K562 (cell line): ENCODE results near the gene TDG. TPM values are rescaled to one million over a fixed set of nuclear protein-coding genes. Genes with fewer than 3 reads are reported as not detected.

Source experiments
- AFF4 ChIP-seq: sonication (generic); formaldehyde crosslinking; IDR thresholded peaks from 2 replicates; pipeline ENCODE4 v1.8.0; 2023; ENCODE audit warnings: mild to moderate bottlenecking, missing genetic modification reagents
- ARID4B ChIP-seq: sonication (generic); formaldehyde crosslinking; IDR thresholded peaks from 2 replicates; pipeline ENCODE4 v1.8.0; 2022; ENCODE audit warnings: mild to moderate bottlenecking, missing genetic modification reagents
- CBFA2T2 ChIP-seq: fragments of 450-650 bp; conservative IDR thresholded peaks from 2 replicates; pipeline ENCODE4 v1.6.1; 2017; ENCODE audit warnings: mild to moderate bottlenecking
- FUS ChIP-seq: fragments of 200-400 bp; formaldehyde crosslinking; optimal IDR thresholded peaks from 2 replicates; pipeline ENCODE3; 2017; ENCODE audit warnings: low read depth, low read length
- GTF2B ChIP-seq: IDR thresholded peaks from 2 replicates; pipeline ENCODE4 v1.6.1; 2011; ENCODE audit not compliant: insufficient read length; ENCODE audit errors: extremely low read depth
- KLF10 ChIP-seq: fragments of 250-450 bp; sonication (Bioruptor Pico); IDR thresholded peaks from 2 replicates; pipeline ENCODE4 v1.6.1; 2021; ENCODE audit warnings: matching md5 sums
- LCOR ChIP-seq: sonication (generic); formaldehyde crosslinking; IDR thresholded peaks from 2 replicates; pipeline ENCODE4 v1.8.0; 2022; ENCODE audit warnings: mild to moderate bottlenecking, missing genetic modification reagents
- MBD2 ChIP-seq: sonication (generic); IDR thresholded peaks from 2 replicates; pipeline ENCODE4 v1.6.1; 2016; ENCODE audit warnings: low read depth, borderline replicate concordance
- RBM22 ChIP-seq: fragments of 200-400 bp; formaldehyde crosslinking; IDR thresholded peaks from 2 replicates; pipeline ENCODE4 v1.6.1; 2018; ENCODE audit warnings: low read length, low read depth; ENCODE audit not compliant: poor library complexity, severe bottlenecking
- RUNX1 ChIP-seq: sonication (generic); IDR thresholded peaks from 2 replicates; pipeline ENCODE4 v1.6.1; 2016; ENCODE audit warnings: antibody characterized with exemption, low read depth
- TAF1 ChIP-seq: IDR thresholded peaks from 2 replicates; pipeline ENCODE4 v1.6.1; 2011; ENCODE audit warnings: mild to moderate bottlenecking, low read length, moderate library complexity; ENCODE audit not compliant: insufficient read depth, control insufficient read depth, severe bottlenecking; ENCODE audit errors: extremely low read depth
- polyA plus RNA-seq, 8 experiments: library from polyadenylated mRNA; depleted of rRNA in 4 of 8; stranded (reverse) in 5 of 8; unstranded in 3 of 8; fragments of >200 nt; fragmentation: Nextera tagmentation in 2 of 8; fragmentation: Illumina TruSeq in 1 of 8; extraction: Ambion mirVana in 2 of 8; extraction: Trizol in 1 of 8; gene quantifications; 2 replicates each; pipeline versions ENCODE4 v1.2.1 to v1.2.3, GENCODE V29; 2011 to 2014; ENCODE audit warnings: inconsistent platforms in 1 of 8, missing spikeins in 1 of 8
- total RNA-seq, 7 experiments: library from RNA; depleted of rRNA in 6 of 7; stranded (reverse); fragments of >200 nt in 6 of 7; fragmentation: Illumina TruSeq in 2 of 7; extraction: Trizol in 2 of 7; gene quantifications; 2 replicates each; pipeline versions ENCODE4 v1.2.1 to v1.2.3, GENCODE V29; 2011 to 2021; ENCODE audit warnings: low replicate concordance in 1 of 7
- TF ChIP-seq, protein P1 (sequence below): fragments of 250-450 bp; sonication (Bioruptor Pico); IDR thresholded peaks from 2 replicates; pipeline ENCODE4 v1.6.1; 2021; ENCODE audit warnings: mild to moderate bottlenecking

The TDG gene
- total and polyA plus RNA-seq, 9 of the 15 experiments (the other 6 are each of a cell fraction or from before 2014, with no cell fraction given), result 37.6 to 77.2 (median 64.0) TPM

DNA sequence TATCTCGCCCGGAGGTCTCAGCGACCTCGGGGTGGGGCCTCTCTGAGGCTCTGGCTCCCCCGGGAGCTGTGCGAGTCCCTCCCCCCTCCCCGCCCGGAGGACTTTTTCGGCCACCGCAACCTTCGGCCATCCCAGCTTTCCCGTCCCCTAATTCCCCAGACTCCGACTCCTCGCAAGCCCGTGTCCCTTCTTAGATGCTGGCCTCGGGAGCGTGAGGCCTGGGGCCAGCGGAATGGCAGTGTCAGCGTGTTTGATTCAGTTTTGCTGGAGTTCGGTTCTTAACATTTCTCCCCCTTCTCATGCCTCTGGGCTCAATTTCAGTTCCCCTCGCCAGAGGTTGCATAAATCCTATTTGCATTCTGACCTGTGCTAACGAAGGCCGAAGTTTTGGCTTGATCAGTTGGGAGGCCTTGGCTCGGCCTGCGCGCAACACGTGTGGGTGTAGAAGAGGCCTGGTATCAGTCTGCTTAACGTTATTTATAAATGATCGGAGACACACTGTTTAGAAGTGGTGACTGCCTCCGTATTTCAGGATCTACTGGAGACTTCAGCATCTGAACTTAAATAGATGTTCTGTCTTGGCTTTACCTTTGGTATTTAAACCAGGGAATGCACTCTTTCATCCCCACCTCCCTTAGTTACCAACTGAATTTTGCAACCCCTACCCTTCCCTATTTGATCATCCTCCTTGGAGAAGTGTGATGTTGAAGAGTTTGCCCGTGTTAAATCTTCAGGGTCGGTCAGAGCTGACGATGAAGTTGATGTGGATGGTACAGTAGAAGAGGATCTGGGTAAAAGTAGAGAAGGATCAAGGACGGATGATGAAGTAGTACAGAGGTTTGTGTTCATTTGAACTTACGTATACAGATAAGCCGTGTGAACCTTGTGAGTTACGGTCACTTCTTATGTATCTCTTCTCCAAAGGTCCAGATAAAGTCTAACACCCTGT is 34.6 kb upstream of the TDG start (continued):
- 0 out of 2 replicates have a peak, but pooled peaks have one; percentile 46 for TF ChIP-seq AFF4 (CRISPR knock-in tag)
- no peak for TF ChIP-seq KLF10 (CRISPR knock-in tag)
- TF ChIP-seq RBM22, result peak; percentile 21
- no peak for TF ChIP-seq GTF2B
- TF ChIP-seq, protein P1, sequence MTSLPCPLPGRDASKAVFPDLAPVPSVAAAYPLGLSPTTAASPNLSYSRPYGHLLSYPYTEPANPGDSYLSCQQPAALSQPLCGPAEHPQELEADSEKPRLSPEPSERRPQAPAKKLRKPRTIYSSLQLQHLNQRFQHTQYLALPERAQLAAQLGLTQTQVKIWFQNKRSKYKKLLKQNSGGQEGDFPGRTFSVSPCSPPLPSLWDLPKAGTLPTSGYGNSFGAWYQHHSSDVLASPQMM (CRISPR knock-in tag), result no peak
- no peak for TF ChIP-seq ARID4B
- TF ChIP-seq RUNX1, result no peak
- no peak for TF ChIP-seq TAF1
- TF ChIP-seq MBD2, result no peak
- TF ChIP-seq FUS, result no peak
- no peak for TF ChIP-seq LCOR
- TF ChIP-seq CBFA2T2, result no peak
